ENCODE data around the gene CPT1A.

Gene CPT1A

DNA sequence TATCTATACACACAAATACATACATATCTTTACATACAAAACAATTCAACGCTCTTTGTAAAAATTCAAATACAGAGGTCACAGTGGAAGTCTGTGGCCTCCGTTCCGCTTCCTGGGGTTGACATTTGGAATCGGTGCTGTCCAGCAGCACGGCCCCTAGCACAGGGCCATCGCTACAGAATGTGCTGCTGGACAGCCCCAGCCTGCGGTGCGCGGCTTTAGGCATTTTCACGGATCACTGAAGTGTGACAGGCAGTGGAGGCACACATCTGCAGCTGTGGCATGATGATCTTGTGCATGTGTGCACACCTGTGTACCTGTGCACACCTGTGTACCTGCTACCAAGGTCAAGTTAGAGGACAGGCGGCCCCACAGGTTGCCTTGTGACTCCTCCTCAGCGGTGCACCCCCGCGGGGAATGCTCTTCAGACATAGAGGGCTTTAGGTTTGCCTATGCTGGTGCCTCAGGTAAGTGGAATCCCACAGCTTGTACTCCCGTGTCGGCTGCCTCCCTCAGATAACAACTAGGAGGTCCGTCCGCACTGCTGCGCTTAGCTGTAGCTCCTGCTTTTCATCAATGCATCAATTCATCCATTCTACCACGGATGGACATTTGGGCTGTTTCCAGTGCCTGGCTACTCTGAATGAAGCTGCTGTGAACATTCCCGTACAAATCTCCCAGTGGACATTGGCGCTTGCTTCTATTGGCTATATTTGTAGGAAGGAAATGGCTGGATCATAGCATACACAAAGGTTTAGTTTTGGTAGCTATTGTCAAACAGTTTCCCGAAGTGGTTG is 127.5 kb downstream of the CPT1A start:
- no peak for DNase-seq (ENCODE audit: low read depth in 1 of 2, low spot score in 1 of 2)

DNA sequence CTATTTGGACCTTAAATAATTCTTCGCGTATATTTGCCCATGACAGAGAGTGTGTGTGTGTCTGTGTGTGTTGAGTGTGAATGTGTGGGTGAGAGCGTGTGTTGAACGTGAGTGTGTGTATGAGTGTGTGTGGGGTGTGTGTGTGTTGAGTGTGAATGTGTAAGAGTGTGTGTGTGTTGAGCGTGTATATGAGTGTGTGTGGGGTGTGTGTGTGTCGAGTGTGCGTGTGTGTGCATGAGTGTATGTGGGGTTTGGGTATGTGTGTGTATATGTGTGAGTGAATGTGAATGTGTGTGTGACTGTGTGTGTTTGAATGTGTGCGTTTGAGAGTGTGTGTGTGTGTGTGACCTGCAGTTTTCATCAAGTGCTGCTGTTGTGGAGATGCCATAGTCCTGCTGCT is 130.6 kb downstream of the CPT1A start:
- DNase-seq (ENCODE audit: low read depth in 1 of 2, low spot score in 1 of 2), result no peak

DNA sequence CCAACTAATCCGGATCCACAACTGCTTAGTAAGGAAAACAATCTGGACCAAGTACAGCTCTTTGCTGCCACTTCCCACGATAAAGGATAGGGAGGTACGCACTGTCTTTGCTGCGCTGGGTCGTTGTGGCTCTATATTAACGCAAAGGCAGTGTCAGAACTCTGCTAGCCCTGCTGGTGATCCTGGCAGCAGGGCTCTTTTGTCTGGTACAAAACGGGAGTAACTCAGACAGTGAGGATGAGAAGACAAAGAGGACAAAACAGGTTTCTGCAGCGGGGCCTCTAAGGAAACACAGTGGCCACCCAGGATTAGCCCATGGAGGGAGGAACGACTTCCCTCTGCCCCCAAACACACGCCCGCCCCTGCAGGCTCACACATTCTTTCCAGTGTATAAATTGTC is 131.3 kb downstream of the CPT1A start:
- DNase-seq (ENCODE audit: low read depth in 1 of 2, low spot score in 1 of 2), result no peak

DNA sequence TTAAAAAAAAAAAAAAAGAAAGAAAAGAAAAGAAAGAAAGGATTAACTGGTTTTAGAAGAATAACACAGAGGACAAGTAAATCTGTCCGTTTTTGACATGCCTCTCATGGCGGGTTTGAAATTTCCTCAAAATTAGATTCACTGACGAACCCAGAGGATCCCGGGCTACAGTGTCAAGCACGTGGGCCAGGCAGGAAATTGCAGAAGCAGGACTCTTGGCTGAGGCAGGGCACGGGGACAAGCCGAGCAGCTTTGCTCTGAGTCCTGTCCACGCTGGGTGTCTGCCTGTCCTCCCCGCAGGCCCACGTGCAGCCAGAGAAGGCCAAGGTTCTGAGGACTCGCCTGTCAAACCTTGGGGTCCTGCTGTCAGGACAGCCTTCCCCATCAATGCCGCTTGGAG is 132.7 kb downstream of the CPT1A start:
- no peak for DNase-seq (ENCODE audit: low read depth in 1 of 2, low spot score in 1 of 2)

DNA sequence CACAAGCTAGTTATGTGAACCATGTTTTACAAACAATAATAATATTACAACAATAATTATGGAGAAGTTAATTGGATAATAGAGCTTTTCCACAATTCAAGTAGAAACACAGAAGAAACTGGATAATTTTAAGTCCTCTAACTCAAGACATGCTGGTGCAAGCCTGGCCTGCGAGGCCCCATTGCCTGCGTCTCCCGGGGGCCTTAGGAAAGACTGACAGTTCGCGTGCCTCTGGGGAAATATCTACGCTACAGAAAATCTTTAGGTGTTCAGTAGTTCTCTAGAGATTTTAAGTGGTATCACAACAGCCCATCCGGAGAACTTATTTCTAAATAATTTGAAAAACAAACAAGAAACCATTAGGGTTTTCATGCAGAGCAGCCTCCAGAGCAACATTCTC is 134.2 kb downstream of the CPT1A start:
- no peak for DNase-seq (ENCODE audit: low read depth in 1 of 2, low spot score in 1 of 2)

DNA sequence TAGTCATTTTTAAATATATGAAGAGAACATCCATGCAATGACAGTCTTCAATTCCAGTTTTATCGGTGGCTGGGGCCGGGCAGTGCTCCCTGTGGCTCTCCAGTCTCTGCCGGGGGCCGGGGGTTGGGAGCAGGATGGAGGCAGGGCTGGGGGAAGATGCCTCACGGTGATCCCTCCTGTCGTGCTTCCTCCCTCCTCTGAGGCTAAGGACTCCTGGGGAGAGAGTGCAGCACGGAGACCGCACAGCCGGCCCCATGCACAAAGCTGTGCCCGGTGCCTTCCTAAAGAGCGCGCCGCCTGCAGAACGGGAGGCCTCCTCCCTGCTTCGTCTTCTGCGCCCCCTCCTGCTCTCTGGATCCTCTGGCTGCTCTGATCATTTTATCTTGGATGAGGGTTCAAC is 136.8 kb downstream of the CPT1A start:
- no peak for DNase-seq (ENCODE audit: low read depth in 1 of 2, low spot score in 1 of 2)

Data from activated CD4-positive, alpha-beta T cell treated with anti-CD3 and anti-CD28 coated beads, Interleukin-2, amount 50 U/mL, for 24 hours (primary cell).